Uterine smooth muscle cell (primary cell): ENCODE measurements around the gene DCAF10. TPM values are rescaled to one million over a fixed set of nuclear protein-coding genes. Genes with fewer than 3 reads are reported as not detected.

Experiments used
- total RNA-seq: library from RNA; depleted of rRNA; stranded (reverse); fragments of >200 nt; gene quantifications from 2 replicates; pipeline ENCODE4 v1.2.3, GENCODE V29; 2014

The DCAF10 gene, protein sequence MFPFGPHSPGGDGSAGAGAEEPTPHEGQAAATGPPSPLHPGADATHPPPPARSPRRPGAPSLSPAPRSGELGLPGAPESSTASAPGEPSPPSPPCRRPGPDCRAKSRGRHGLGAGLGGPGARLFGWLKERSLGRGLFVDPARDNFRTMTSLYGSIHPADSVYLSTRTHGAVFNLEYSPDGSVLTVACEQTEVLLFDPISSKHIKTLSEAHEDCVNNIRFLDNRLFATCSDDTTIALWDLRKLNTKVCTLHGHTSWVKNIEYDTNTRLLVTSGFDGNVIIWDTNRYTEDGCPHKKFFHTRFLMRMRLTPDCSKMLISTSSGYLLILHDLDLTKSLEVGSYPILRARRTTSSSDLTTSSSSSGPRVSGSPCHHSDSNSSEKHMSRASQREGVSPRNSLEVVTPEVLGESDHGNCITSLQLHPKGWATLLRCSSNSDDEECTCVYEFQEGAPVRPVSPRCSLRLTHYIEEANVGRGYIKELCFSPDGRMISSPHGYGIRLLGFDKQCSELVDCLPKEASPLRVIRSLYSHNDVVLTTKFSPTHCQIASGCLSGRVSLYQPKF
- total RNA-seq, result 26.9 and 28.1 TPM in 2 replicates

DNA sequence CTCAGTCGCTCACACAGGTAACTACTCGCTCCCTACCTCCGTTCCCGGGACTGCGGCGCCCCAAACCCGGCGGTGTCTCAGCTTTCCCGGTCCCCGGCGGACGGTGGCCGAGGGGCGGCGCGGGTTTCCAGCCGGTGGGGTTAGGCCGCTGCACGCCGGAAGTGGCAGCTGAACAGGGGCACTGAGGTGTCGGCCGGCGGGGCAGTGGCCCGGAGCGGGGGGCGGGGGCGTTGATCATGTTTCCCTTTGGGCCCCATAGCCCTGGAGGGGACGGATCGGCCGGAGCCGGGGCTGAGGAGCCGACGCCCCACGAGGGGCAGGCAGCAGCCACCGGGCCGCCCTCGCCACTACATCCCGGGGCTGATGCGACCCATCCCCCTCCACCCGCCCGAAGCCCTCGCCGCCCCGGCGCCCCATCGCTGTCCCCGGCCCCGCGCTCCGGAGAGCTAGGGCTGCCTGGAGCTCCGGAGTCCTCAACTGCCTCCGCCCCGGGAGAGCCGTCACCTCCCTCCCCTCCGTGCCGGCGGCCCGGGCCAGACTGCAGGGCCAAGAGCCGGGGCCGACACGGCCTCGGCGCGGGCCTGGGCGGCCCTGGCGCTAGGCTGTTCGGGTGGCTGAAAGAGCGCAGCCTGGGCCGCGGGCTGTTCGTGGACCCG, at the start of gene DCAF10:
Gene DCAF10 (plus strand): TSS at position 167 of the 656 bp plus-strand sequence. CDS start 70 bp downstream, at position 237.

DNA sequence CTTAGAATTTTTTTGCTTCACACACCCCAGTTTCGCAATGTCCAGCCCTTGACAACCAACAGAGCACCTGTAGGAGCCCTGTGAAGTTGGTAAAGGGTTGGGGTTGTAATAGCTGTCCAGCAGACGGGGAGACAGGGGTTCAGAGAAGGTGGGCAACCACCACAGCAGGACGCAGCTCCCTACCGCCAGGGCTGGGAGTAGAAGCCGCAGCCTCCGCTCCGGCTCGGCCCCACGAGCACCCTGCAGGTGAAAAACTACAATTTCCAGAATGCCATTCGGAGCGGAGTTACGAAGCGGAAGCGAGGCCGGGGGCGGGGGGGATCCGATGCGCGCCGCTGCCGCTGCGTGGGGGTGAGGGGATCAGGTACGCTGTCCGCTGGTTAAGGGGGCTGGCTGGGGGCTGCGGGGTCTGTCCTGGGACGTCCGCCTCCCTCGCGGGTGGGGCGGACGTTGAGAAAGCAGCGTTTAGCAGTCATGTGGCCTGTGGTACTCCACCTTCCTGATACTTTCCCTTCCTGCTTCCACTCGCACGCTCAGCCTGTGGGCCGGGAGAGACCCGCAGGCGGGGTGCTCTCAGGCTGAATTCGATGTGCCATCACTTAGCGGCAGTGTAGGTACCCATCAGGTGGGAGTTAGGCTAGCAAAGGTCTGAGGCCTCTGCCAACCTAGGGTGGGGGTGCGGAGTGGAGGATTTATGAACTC, 47.0 kb upstream of the DCAF10 start, which contains the start of gene TRMT10B:
Gene TRMT10B (plus strand): TSS at position 317 of the 702 bp plus-strand sequence. CDS start 8,127 bp downstream, outside the sequence.

DNA sequence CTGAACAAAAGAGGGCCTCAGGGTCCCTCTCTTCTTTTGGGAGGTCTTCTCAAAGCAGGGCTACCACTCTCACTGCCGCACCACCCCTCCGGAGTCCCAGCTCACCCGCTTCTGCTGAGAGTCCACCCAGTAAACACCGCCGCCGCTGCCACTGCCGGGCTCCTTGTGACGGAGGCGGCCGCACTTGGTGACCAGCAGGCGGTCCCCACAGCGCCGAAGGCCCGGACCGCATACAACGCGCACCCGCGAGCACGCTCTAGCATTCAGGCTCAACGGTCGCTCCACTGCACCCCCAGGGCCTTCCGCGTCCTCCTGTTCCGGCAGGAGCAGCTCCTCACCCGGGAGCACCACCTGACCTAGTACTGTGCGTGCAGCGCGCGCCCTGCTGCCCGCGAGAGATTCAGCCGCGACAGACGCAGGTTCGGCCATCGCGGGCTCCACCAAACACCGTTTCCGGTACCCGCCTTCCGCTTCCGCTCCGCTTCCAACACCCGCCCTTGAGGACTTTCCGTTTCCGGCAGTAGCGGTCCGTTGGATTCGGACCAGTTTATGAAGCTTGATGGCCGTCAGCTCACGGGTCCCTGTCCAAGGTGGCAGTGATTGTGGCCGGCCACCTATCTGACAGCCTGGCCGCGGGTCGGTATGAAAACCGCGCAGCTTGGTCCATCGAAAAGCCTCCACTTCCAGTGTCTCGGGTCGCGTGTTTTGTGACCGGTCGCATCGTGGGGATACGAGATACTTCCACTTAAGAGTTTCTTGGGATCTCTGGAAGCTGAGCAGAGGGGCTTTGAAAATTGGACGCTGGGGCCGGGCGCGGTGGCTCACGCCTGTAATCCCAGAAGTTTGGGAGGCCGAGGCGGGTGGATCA, 15.7 kb upstream of the DCAF10 start, which contains the start of gene EXOSC3:
Gene EXOSC3 (minus strand): TSS at position 449 of the 868 bp plus-strand sequence. CDS start 20 bp downstream, at position 429.

DNA sequence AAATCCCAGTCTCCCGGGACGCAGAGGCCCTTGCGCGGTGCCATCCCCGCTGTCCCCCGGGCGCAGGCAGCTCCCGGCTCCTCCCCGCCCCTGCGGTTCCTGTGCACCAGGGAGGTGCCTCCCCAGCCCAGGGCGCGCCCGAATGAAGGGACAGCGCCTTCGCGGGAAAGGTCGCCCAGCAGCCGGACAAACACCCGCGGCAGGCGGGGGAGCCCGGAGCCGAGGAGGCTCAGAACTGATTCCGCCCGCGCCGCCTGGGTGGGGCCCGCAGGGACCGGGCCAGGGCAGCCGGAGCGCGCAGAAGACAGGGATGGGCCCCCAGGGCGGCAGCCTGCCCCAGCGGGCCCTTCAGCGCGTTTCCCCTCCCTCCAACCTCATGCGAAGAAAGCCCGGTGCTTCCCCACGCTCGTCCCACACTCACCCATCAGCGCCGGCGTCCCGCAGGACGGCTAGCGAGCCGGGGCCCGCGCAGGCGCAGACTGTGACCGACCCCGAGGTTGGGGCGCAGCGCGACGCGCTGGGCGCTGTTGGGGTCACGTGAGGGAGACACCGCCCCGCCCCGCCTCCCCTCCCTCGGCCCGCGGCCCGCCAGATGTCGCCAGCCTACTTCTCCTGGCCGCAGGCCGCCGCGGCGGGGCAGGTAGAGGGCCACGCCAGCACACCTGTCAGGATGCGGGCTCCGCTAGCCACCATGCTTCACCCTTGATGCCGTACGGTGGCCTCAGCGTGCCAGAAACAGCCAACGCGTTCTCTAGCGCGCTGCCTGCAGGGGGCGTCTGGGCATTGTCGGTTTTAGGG, 103.2 kb downstream of the DCAF10 start, which contains the start of gene SLC25A51:
Gene SLC25A51 (minus strand): TSS at position 481 of the 798 bp plus-strand sequence. CDS start 15,577 bp downstream, outside the sequence.

Other genes starting within 250 kb of the DCAF10 start
- 15.5 and 29.4 TPM in 2 replicates for gene FBXO10, start 224.4 kb upstream of the DCAF10 start, total RNA-seq
- 117 and 145 TPM in 2 replicates for gene TOMM5, start 208.2 kb upstream of the DCAF10 start, total RNA-seq
- under 0.01 TPM in 1 of 2 replicates, not detected in the other for gene FRMPD1, start 149.8 kb upstream of the DCAF10 start, total RNA-seq
- gene TRMT10B, start 47.0 kb upstream of the DCAF10 start, total RNA-seq, result 4.2 TPM in 2 replicates
- 34.4 and 58.8 TPM in 2 replicates for gene EXOSC3, start 15.7 kb upstream of the DCAF10 start, total RNA-seq
- gene SLC25A51, start 103.3 kb downstream of the DCAF10 start, total RNA-seq, result 60.8 and 70.1 TPM in 2 replicates